K562 (cell line): ENCODE results near the gene XPNPEP3. TPM values are rescaled to one million over a fixed set of nuclear protein-coding genes. Genes with fewer than 3 reads are reported as not detected.

ENCODE experiments used
- CC2D1A ChIP-seq: fragments of 450-650 bp; IDR thresholded peaks from 2 replicates; pipeline ENCODE4 v1.6.1; 2017; ENCODE audit warnings: mild to moderate bottlenecking
- CHD4 ChIP-seq: fragments of 200-600 bp; sonication (generic); IDR thresholded peaks from 3 replicates; pipeline ENCODE4 v1.6.1; 2012; ENCODE audit warnings: low read depth, mild to moderate bottlenecking, mixed read lengths, low read length, inconsistent platforms; ENCODE audit not compliant: insufficient read depth, insufficient replicate concordance, poor library complexity, severe bottlenecking
- ELF4 ChIP-seq: fragments of 450-650 bp; formaldehyde crosslinking; IDR thresholded peaks from 2 replicates; pipeline ENCODE4 v1.4.0; 2022; ENCODE audit warnings: missing genetic modification characterization
- ERF ChIP-seq: fragments of 450-650 bp; formaldehyde crosslinking; IDR thresholded peaks from 2 replicates; pipeline ENCODE4 v1.4.0; 2020; ENCODE audit warnings: mild to moderate bottlenecking, mixed read lengths
- GATAD2B ChIP-seq: fragments of 450-650 bp; IDR thresholded peaks from 2 replicates; pipeline ENCODE4 v1.6.1; 2017; ENCODE audit warnings: mild to moderate bottlenecking, borderline replicate concordance
- HDAC2 ChIP-seq: fragments of 450-650 bp; IDR thresholded peaks from 2 replicates; pipeline ENCODE4 v1.6.1; 2016; ENCODE audit warnings: mild to moderate bottlenecking
- HIVEP1 ChIP-seq: fragments of 250-450 bp; sonication (Bioruptor Pico); IDR thresholded peaks from 2 replicates; pipeline ENCODE4 v1.4.0; 2020; ENCODE audit warnings: mild to moderate bottlenecking
- MAFF ChIP-seq: IDR thresholded peaks from 2 replicates; pipeline ENCODE4 v1.6.1; 2012; ENCODE audit warnings: low read length, improper control_type of control experiment
- NCOA1 ChIP-seq: fragments of 450-650 bp; IDR thresholded peaks from 2 replicates; pipeline ENCODE4 v1.6.1; 2016; ENCODE audit warnings: low read depth
- NCOA4 ChIP-seq: fragments of 450-650 bp; IDR thresholded peaks from 2 replicates; pipeline ENCODE4 v1.6.1; 2018; ENCODE audit warnings: mild to moderate bottlenecking; ENCODE audit not compliant: partially characterized antibody
- NCOA6 ChIP-seq: fragments of 450-650 bp; IDR thresholded peaks from 2 replicates; pipeline ENCODE4 v1.6.1; 2017; ENCODE audit warnings: mild to moderate bottlenecking
- NFXL1 ChIP-seq: fragments of 450-650 bp; formaldehyde crosslinking; IDR thresholded peaks from 2 replicates; pipeline ENCODE4 v1.4.0; 2021; ENCODE audit warnings: mild to moderate bottlenecking
- PPARD ChIP-seq: fragments of 250-450 bp; sonication (Bioruptor Pico); IDR thresholded peaks from 2 replicates; pipeline ENCODE4 v1.8.0; 2022; ENCODE audit warnings: inconsistent platforms, mild to moderate bottlenecking, moderate library complexity
- SIN3A ChIP-seq, 2 experiments: fragments of 150-350 bp in 1 of 2; IDR thresholded peaks; 2 replicates each; pipeline ENCODE4 v1.6.1; 2011 to 2016; ENCODE audit warnings: borderline replicate concordance in 2 of 2, low read depth in 2 of 2, low read length in 2 of 2, mild to moderate bottlenecking in 2 of 2, moderate library complexity in 2 of 2; ENCODE audit not compliant: control insufficient read depth in 1 of 2
- SMAD1 ChIP-seq: fragments of 150-350 bp; IDR thresholded peaks from 2 replicates; pipeline ENCODE4 v1.6.1; 2014; ENCODE audit warnings: low read length, low read depth; ENCODE audit not compliant: partially characterized antibody
- SMAD3 ChIP-seq: fragments of 450-650 bp; formaldehyde crosslinking; conservative IDR thresholded peaks from 2 replicates; pipeline ENCODE4 v1.4.0; 2020; ENCODE audit warnings: mild to moderate bottlenecking
- SNIP1 ChIP-seq: fragments of 450-650 bp; IDR thresholded peaks from 2 replicates; pipeline ENCODE4 v1.7.1; 2017; ENCODE audit warnings: low read depth, mild to moderate bottlenecking
- SP1 ChIP-seq: sonication (generic); formaldehyde crosslinking; IDR thresholded peaks from 2 replicates; pipeline ENCODE4 v1.8.1; 2022; ENCODE audit warnings: mild to moderate bottlenecking, missing genetic modification reagents
- TAF7 ChIP-seq: fragments of 450-650 bp; IDR thresholded peaks from 2 replicates; pipeline ENCODE4 v1.6.1; 2016; ENCODE audit warnings: missing genetic modification characterization, missing compliant biosample characterization
- ZBTB17 ChIP-seq: fragments of 450-650 bp; formaldehyde crosslinking; IDR thresholded peaks from 2 replicates; pipeline ENCODE4 v1.4.0; 2020; ENCODE audit warnings: mild to moderate bottlenecking
- ZEB2 ChIP-seq: fragments of 450-650 bp; IDR thresholded peaks from 2 replicates; pipeline ENCODE4 v1.6.1; 2016
- ZNF197 ChIP-seq: fragments of 200-800 bp; sonication (Bioruptor generic); IDR thresholded peaks from 2 replicates; pipeline ENCODE4 v1.6.1; 2016; ENCODE audit warnings: low read depth, missing genetic modification characterization, missing compliant biosample characterization
- ZNF655 ChIP-seq: fragments of 250-450 bp; sonication (Bioruptor Pico); IDR thresholded peaks from 2 replicates; pipeline ENCODE4 v1.5.0; 2021
- polyA plus RNA-seq, 8 experiments: library from polyadenylated mRNA; depleted of rRNA in 4 of 8; stranded (reverse) in 5 of 8; unstranded in 3 of 8; fragments of >200 nt; fragmentation: Nextera tagmentation in 2 of 8; fragmentation: Illumina TruSeq in 1 of 8; extraction: Ambion mirVana in 2 of 8; extraction: Trizol in 1 of 8; gene quantifications; 2 replicates each; pipeline versions ENCODE4 v1.2.1 to v1.2.3, GENCODE V29; 2011 to 2014; ENCODE audit warnings: inconsistent platforms in 1 of 8, missing spikeins in 1 of 8
- total RNA-seq, 7 experiments: library from RNA; depleted of rRNA in 6 of 7; stranded (reverse); fragments of >200 nt in 6 of 7; fragmentation: Illumina TruSeq in 2 of 7; extraction: Trizol in 2 of 7; gene quantifications; 2 replicates each; pipeline versions ENCODE4 v1.2.1 to v1.2.3, GENCODE V29; 2011 to 2021; ENCODE audit warnings: low replicate concordance in 1 of 7
- TF ChIP-seq, protein P1 (sequence below): IDR thresholded peaks from 2 replicates; pipeline ENCODE4 v1.6.1; 2016; ENCODE audit warnings: missing genetic modification characterization, missing compliant biosample characterization
- TF ChIP-seq, protein P2 (sequence below): sonication (generic); formaldehyde crosslinking; IDR thresholded peaks from 2 replicates; pipeline ENCODE4 v1.8.0; 2022; ENCODE audit warnings: missing genetic modification reagents, mild to moderate bottlenecking, moderate library complexity, borderline replicate concordance

Gene XPNPEP3
- total and polyA plus RNA-seq, 9 of the 15 experiments (the other 6 are each of a cell fraction or from before 2014, with no cell fraction given): 9.1 to 22.6 (median 15.6) TPM

GRCh38 chr22:40856513-40857308 is at the start of gene XPNPEP3, which contains the start of gene ST13 (continued):
- TF ChIP-seq, protein P1, sequence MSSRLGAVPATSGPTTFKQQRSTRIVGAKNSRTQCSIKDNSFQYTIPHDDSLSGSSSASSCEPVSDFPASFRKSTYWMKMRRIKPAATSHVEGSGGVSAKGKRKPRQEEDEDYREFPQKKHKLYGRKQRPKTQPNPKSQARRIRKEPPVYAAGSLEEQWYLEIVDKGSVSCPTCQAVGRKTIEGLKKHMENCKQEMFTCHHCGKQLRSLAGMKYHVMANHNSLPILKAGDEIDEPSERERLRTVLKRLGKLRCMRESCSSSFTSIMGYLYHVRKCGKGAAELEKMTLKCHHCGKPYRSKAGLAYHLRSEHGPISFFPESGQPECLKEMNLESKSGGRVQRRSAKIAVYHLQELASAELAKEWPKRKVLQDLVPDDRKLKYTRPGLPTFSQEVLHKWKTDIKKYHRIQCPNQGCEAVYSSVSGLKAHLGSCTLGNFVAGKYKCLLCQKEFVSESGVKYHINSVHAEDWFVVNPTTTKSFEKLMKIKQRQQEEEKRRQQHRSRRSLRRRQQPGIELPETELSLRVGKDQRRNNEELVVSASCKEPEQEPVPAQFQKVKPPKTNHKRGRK (tag): no peak
- no peak for TF ChIP-seq PPARD (CRISPR knock-in tag)
- TF ChIP-seq ERF (CRISPR knock-in tag): no peak
- TF ChIP-seq TAF7 (tag): no peak
- no peak for TF ChIP-seq NCOA1
- TF ChIP-seq NFXL1 (CRISPR knock-in tag): no peak
- TF ChIP-seq SIN3A (IDR thresholded peaks at IDR 0.05; ENCODE audit: borderline replicate concordance in 2 of 2, control insufficient read depth in 1 of 2, low read depth in 2 of 2, low read length in 2 of 2): peak in 1 of 2 experiments; percentile 92; a peak in 2 of 4 replicates
- TF ChIP-seq CC2D1A: no peak
- no peak for TF ChIP-seq ZEB2
- no peak for TF ChIP-seq ZNF655
- TF ChIP-seq HIVEP1 (CRISPR knock-in tag): no peak
- peak; percentile 48; the same call in 1 of the 2 replicates for TF ChIP-seq SP1 (CRISPR knock-in tag)
- TF ChIP-seq ZBTB17 (CRISPR knock-in tag): no peak
- TF ChIP-seq SNIP1: no peak
- no peak for TF ChIP-seq ELF4 (CRISPR knock-in tag)
- 0 out of 2 replicates have a peak, but pooled peaks have one; percentile 25 for TF ChIP-seq ZNF197 (CRISPR knock-in tag)
- TF ChIP-seq SMAD3 (CRISPR knock-in tag): no peak
- no peak for TF ChIP-seq GATAD2B
- TF ChIP-seq, protein P2, sequence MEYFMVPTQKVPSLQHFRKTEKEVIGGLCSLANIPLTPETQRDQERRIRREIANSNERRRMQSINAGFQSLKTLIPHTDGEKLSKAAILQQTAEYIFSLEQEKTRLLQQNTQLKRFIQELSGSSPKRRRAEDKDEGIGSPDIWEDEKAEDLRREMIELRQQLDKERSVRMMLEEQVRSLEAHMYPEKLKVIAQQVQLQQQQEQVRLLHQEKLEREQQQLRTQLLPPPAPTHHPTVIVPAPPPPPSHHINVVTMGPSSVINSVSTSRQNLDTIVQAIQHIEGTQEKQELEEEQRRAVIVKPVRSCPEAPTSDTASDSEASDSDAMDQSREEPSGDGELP (CRISPR knock-in tag): peak; percentile 72; the same call in 1 of the 2 replicates
- TF ChIP-seq HDAC2: no peak
- TF ChIP-seq CHD4: no peak
- TF ChIP-seq SMAD1: peak; percentile 26
- no peak for TF ChIP-seq NCOA6
- no peak for TF ChIP-seq NCOA4
- no peak for TF ChIP-seq MAFF
